Kasumi-1 (cell line): ENCODE measurements around the gene NUP214.
A peak's percentile ranks its signal among the peaks of the same experiment; 100 is the strongest.
"Not testable (repeated sequence)": the region's sequence is repeated elsewhere in the genome, so short reads cannot be mapped to it uniquely, and the experiment has no call there.

Experiments used
- DNase-seq, 2 experiments: peaks; one replicate each; lab custom pipeline; 2025; lab: John Stamatoyannopoulos, UW

Gene NUP214

GRCh38 chr9:131160416-131161112, 35.2 kb downstream of the NUP214 start:
- DNase-seq: no peak

GRCh38 chr9:131161585-131161984, 36.2 kb downstream of the NUP214 start:
- DNase-seq: no peak

- DNase-seq: no peak
These were observed 37.5 kb downstream of the NUP214 start for GRCh38 chr9:131162886-131163285.

- no peak for DNase-seq
These were observed 40.1 kb downstream of the NUP214 start for GRCh38 chr9:131165523-131165922.

- no peak for DNase-seq
These were observed 41.8 kb downstream of the NUP214 start for GRCh38 chr9:131167146-131167692.

- no peak for DNase-seq
These were observed 42.5 kb downstream of the NUP214 start for GRCh38 chr9:131167936-131168335.

- DNase-seq: no peak
These were observed 44.3 kb downstream of the NUP214 start for GRCh38 chr9:131169563-131170240.

- no peak for DNase-seq
These were observed 48.6 kb downstream of the NUP214 start for GRCh38 chr9:131173995-131174394.

GRCh38 chr9:131174681-131175239, 49.4 kb downstream of the NUP214 start:
- no peak for DNase-seq

- no peak for DNase-seq
These were observed 52.5 kb downstream of the NUP214 start for GRCh38 chr9:131177898-131178297.

GRCh38 chr9:131178382-131178781, 53.0 kb downstream of the NUP214 start:
- DNase-seq: peak; percentile 88 to 89

- DNase-seq: no peak
These were observed 53.5 kb downstream of the NUP214 start for GRCh38 chr9:131178926-131179325.

GRCh38 chr9:131179561-131180219, 54.3 kb downstream of the NUP214 start:
- peak in 1 of 2 experiments; percentile 10 for DNase-seq

- no peak for DNase-seq
These were observed 55.1 kb downstream of the NUP214 start for GRCh38 chr9:131180454-131180853.

GRCh38 chr9:131181091-131181681, 55.8 kb downstream of the NUP214 start:
- peak; percentile 9 to 17 for DNase-seq

GRCh38 chr9:131185924-131186323, 60.5 kb downstream of the NUP214 start:
- DNase-seq: no peak

GRCh38 chr9:131186622-131187021, 61.2 kb downstream of the NUP214 start:
- no peak for DNase-seq

- DNase-seq: no peak
These were observed 62.6 kb downstream of the NUP214 start for GRCh38 chr9:131187957-131188356.

GRCh38 chr9:131188976-131189375, 63.6 kb downstream of the NUP214 start:
- no peak for DNase-seq

GRCh38 chr9:131190191-131190590, 64.8 kb downstream of the NUP214 start:
- no peak for DNase-seq

GRCh38 chr9:131191032-131191431, 65.6 kb downstream of the NUP214 start:
- DNase-seq: not testable (repeated sequence)

GRCh38 chr9:131191857-131192256, 66.5 kb downstream of the NUP214 start:
- DNase-seq: no peak
